K562 (cell line): ENCODE data around the gene SMYD2. TPM values are rescaled to one million over a fixed set of nuclear protein-coding genes. Genes with fewer than 3 reads are reported as not detected.

Experiments used
- CTCF ChIP-seq, 3 experiments: IDR thresholded peaks in 2 of 3; conservative IDR thresholded peaks in 1 of 3; 2 replicates each; pipeline ENCODE4 v1.5.1; 2011 to 2012; ENCODE audit warnings: low read length in 3 of 3, mild to moderate bottlenecking in 3 of 3, control low read depth in 2 of 3, improper control_type of control experiment in 1 of 3, inconsistent platforms in 1 of 3, low read depth in 1 of 3, mixed read lengths in 1 of 3, moderate library complexity in 1 of 3; ENCODE audit not compliant: insufficient read depth in 2 of 3
- E2F6 ChIP-seq, 2 experiments: IDR thresholded peaks; 2 replicates each; pipeline ENCODE4 v1.6.1; 2011; ENCODE audit warnings: borderline replicate concordance in 1 of 2, control low read depth in 1 of 2, low read depth in 1 of 2, low read length in 1 of 2, mild to moderate bottlenecking in 1 of 2, mixed read lengths in 1 of 2, moderate library complexity in 1 of 2; ENCODE audit not compliant: insufficient read depth in 1 of 2, insufficient read length in 1 of 2, poor library complexity in 1 of 2, severe bottlenecking in 1 of 2; ENCODE audit errors: extremely low read depth in 1 of 2
- SMC3 ChIP-seq: conservative IDR thresholded peaks from 2 replicates; pipeline ENCODE4 v1.6.1; 2011; ENCODE audit warnings: low read depth, low read length, improper control_type of control experiment; ENCODE audit not compliant: insufficient read depth
- ZC3H11A ChIP-seq: IDR thresholded peaks from 2 replicates; pipeline ENCODE4 v1.6.1; 2012; ENCODE audit warnings: low read depth, low read length, improper control_type of control experiment
- polyA plus RNA-seq, 8 experiments: library from polyadenylated mRNA; depleted of rRNA in 4 of 8; stranded (reverse) in 5 of 8; unstranded in 3 of 8; fragments of >200 nt; fragmentation: Nextera tagmentation in 2 of 8; fragmentation: Illumina TruSeq in 1 of 8; extraction: Ambion mirVana in 2 of 8; extraction: Trizol in 1 of 8; gene quantifications; 2 replicates each; pipeline versions ENCODE4 v1.2.1 to v1.2.3, GENCODE V29; 2011 to 2014; ENCODE audit warnings: inconsistent platforms in 1 of 8, missing spikeins in 1 of 8
- total RNA-seq, 7 experiments: library from RNA; depleted of rRNA in 6 of 7; stranded (reverse); fragments of >200 nt in 6 of 7; fragmentation: Illumina TruSeq in 2 of 7; extraction: Trizol in 2 of 7; gene quantifications; 2 replicates each; pipeline versions ENCODE4 v1.2.1 to v1.2.3, GENCODE V29; 2011 to 2021; ENCODE audit warnings: low replicate concordance in 1 of 7

Gene SMYD2
- total and polyA plus RNA-seq, 9 of the 15 experiments (the other 6 are each of a cell fraction or from before 2014, with no cell fraction given), result 13.8 to 81.3 (median 39.9) TPM

GRCh38 chr1:214332946-214333798 is 52.2 kb downstream of the SMYD2 start (continued):
- 0 out of 2 replicates have a peak, but pooled peaks have one; percentile 6 for TF ChIP-seq ZC3H11A
- peak; percentile 67; the same call in 1 of the 2 replicates for TF ChIP-seq SMC3
- TF ChIP-seq E2F6 (IDR thresholded peaks at IDR 0.05; ENCODE audit: borderline replicate concordance in 1 of 2, extremely low read depth in 1 of 2, insufficient read depth in 1 of 2, insufficient read length in 1 of 2, low read depth in 1 of 2, low read length in 1 of 2, poor library complexity in 1 of 2, severe bottlenecking in 1 of 2), result no peak
- peak; percentile 82 to 90 (median 82) for TF ChIP-seq CTCF (IDR thresholded peaks at IDR 0.05 in 2 of 3, conservative IDR thresholded peaks at IDR 0.05 in 1 of 3; ENCODE audit: insufficient read depth in 2 of 3, low read depth in 1 of 3, low read length in 3 of 3)
